ENCODE data around the gene ZFYVE26.

ZFYVE26 gene

DNA sequence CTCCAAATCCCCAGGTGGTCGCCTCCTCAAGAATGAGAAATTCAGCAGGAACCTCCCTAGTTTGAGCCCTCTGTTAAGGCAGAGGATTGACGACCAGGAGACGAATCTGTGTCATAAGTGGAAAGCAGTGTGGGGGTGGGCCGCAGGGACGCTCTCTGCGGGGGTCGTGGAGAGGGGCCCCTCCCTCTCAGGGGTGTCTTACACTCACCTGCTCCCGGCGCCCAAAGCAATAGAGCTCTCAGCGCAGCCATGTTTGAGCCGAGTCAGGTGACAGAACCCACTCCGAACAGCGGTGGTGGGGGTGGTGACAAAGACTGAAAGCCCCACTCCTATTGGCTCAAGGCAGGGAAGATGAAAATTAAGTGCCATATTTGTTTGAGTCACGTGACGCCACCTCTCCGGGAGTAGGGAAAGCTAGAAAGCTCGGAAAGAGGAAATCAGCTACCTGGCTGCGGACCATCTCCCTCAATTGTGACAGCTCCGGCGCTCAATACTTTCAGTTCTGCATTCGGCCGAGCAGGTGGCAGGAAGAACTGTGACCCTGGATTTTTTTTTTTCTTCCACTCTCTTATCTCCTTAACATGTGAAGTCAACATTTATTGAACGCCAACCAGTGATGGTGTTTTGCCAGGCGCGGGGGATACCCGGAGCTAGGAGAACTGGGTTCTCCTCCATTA, at the start of gene ZFYVE26:
Gene ZFYVE26 (minus strand): TSS at position 265 of the 677 bp plus-strand sequence. CDS start 627 bp downstream, outside the sequence.
- H3K36me3 ChIP-seq (ENCODE audit: control insufficient read depth in 2 of 2, insufficient read depth in 2 of 2, low read length in 2 of 2), result peaks cover 8 to 9% of the 10 kb centered on the region in 2 donors
- H3K4me3 ChIP-seq (ENCODE audit: low read length in 2 of 2), result peak within 1 kb of the TSS; percentile 91 to 94
- H3K27ac ChIP-seq (ENCODE audit: low read depth in 2 of 2, low read length in 2 of 2), result peak within 1 kb of the TSS; percentile 78 to 82
- no peaks in the 10 kb centered on the region for H3K9me3 ChIP-seq (ENCODE audit: control insufficient read depth in 2 of 2, low read length in 2 of 2)
- H3K27me3 ChIP-seq (ENCODE audit: control insufficient read depth in 2 of 2, insufficient read depth in 2 of 2, low read length in 2 of 2), result no peaks in the 10 kb centered on the region
- H3K9ac ChIP-seq (ENCODE audit: low read depth in 1 of 2, low read length in 2 of 2), result peak within 1 kb of the TSS; percentile 77 to 78
- peaks cover 16 to 31% of the 10 kb centered on the region in 2 donors for H3K4me1 ChIP-seq (ENCODE audit: control insufficient read depth in 2 of 2, insufficient read depth in 2 of 2, low read length in 2 of 2)

DNA sequence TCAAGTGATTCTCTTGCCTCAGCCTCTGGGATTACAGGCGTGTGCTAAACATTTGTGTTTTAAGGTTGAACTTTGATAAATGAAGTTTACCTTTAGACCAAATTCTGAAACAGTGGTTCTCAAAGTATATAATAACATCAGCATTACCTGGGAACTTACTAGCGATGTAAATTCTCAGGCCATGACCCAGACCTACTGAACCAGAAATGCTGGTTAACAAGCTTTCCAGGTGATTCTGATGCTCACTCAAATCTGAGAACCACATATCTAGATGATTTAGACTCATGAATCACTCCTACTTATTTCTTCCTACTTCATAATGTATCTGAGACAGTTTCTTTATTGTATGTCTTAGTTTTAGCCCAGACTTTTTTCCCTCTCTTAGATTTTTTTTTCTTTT, 46.8 kb upstream of the ZFYVE26 start:
- no peaks in the 10 kb centered on the region for H3K27me3 ChIP-seq (ENCODE audit: control insufficient read depth in 2 of 2, insufficient read depth in 2 of 2, low read length in 2 of 2)
- no peaks in the 10 kb centered on the region for H3K36me3 ChIP-seq (ENCODE audit: control insufficient read depth in 2 of 2, insufficient read depth in 2 of 2, low read length in 2 of 2)
- H3K9ac ChIP-seq (ENCODE audit: low read depth in 1 of 2, low read length in 2 of 2), result no peak overlapping the region
- no peak overlapping the region for H3K4me3 ChIP-seq (ENCODE audit: low read length in 2 of 2)
- H3K27ac ChIP-seq (ENCODE audit: low read depth in 2 of 2, low read length in 2 of 2), result no peak overlapping the region
- no peaks in the 10 kb centered on the region for H3K9me3 ChIP-seq (ENCODE audit: control insufficient read depth in 2 of 2, low read length in 2 of 2)
- no peaks in the 10 kb centered on the region for H3K4me1 ChIP-seq (ENCODE audit: control insufficient read depth in 2 of 2, insufficient read depth in 2 of 2, low read length in 2 of 2)

- Histone ChIP-seq H3K4me1 (ENCODE audit: control insufficient read depth in 2 of 2, insufficient read depth in 2 of 2, low read length in 2 of 2) (no peaks in the 10 kb centered on the region), H3K9me3 (ENCODE audit: control insufficient read depth in 2 of 2, low read length in 2 of 2) (no peaks in the 10 kb centered on the region), H3K36me3 (ENCODE audit: control insufficient read depth in 2 of 2, insufficient read depth in 2 of 2, low read length in 2 of 2) (no peaks in the 10 kb centered on the region), H3K27me3 (ENCODE audit: control insufficient read depth in 2 of 2, insufficient read depth in 2 of 2, low read length in 2 of 2) (no peaks in the 10 kb centered on the region), H3K27ac (ENCODE audit: low read depth in 2 of 2, low read length in 2 of 2) (no peak overlapping the region), H3K4me3 (ENCODE audit: low read length in 2 of 2) (no peak overlapping the region), H3K9ac (ENCODE audit: low read depth in 1 of 2, low read length in 2 of 2) (no peak overlapping the region)
Observed at GRCh38 chr14:67859169-67859749, 42.9 kb upstream of the ZFYVE26 start.

DNA sequence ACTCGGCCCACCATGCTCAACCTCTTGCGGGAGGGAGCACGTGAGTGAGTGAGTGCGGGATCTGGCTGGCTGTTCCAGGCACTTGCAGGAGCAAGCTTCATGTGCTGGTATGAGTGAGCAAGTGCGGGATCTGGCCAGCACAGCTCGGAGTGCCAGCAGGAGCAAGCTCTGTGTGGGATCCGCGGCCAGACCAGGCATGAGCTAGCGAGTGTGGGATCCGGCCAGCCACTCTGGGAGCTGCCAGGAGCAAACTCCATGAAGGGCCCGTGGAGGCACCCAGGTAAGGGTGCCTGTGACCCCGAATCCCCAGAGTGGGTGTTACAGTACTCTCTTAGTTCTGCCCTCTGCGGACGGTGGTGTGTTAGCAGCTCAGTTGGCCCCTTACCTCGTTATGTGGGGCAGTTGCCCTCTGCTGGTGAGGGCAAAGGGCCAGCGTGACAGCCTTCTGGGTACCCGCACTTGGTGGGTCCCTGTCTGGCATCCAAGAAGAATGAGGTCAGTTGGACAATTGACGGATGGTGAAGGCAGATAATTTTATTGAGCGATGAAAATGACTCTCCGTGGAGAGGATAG, 41.5 kb upstream of the ZFYVE26 start:
- Histone ChIP-seq H3K4me3 (ENCODE audit: low read length in 2 of 2) (no peak overlapping the region), H3K4me1 (ENCODE audit: control insufficient read depth in 2 of 2, insufficient read depth in 2 of 2, low read length in 2 of 2) (no peaks in the 10 kb centered on the region), H3K27me3 (ENCODE audit: control insufficient read depth in 2 of 2, insufficient read depth in 2 of 2, low read length in 2 of 2) (no peaks in the 10 kb centered on the region), H3K27ac (ENCODE audit: low read depth in 2 of 2, low read length in 2 of 2) (no peak overlapping the region), H3K36me3 (ENCODE audit: control insufficient read depth in 2 of 2, insufficient read depth in 2 of 2, low read length in 2 of 2) (no peaks in the 10 kb centered on the region), H3K9ac (ENCODE audit: low read depth in 1 of 2, low read length in 2 of 2) (no peak overlapping the region), H3K9me3 (ENCODE audit: control insufficient read depth in 2 of 2, low read length in 2 of 2) (no peaks in the 10 kb centered on the region)

GRCh38 chr14:67856827-67857226, 40.4 kb upstream of the ZFYVE26 start:
- Histone ChIP-seq H3K9me3 (ENCODE audit: control insufficient read depth in 2 of 2, low read length in 2 of 2) (no peaks in the 10 kb centered on the region), H3K4me1 (ENCODE audit: control insufficient read depth in 2 of 2, insufficient read depth in 2 of 2, low read length in 2 of 2) (no peaks in the 10 kb centered on the region), H3K9ac (ENCODE audit: low read depth in 1 of 2, low read length in 2 of 2) (no peak overlapping the region), H3K27me3 (ENCODE audit: control insufficient read depth in 2 of 2, insufficient read depth in 2 of 2, low read length in 2 of 2) (no peaks in the 10 kb centered on the region), H3K27ac (ENCODE audit: low read depth in 2 of 2, low read length in 2 of 2) (no peak overlapping the region), H3K4me3 (ENCODE audit: low read length in 2 of 2) (no peak overlapping the region), H3K36me3 (ENCODE audit: control insufficient read depth in 2 of 2, insufficient read depth in 2 of 2, low read length in 2 of 2) (no peaks in the 10 kb centered on the region)

- no peak overlapping the region for H3K9ac ChIP-seq (ENCODE audit: low read depth in 1 of 2, low read length in 2 of 2)
- H3K27me3 ChIP-seq (ENCODE audit: control insufficient read depth in 2 of 2, insufficient read depth in 2 of 2, low read length in 2 of 2), result no peaks in the 10 kb centered on the region
- H3K9me3 ChIP-seq (ENCODE audit: control insufficient read depth in 2 of 2, low read length in 2 of 2), result no peaks in the 10 kb centered on the region
- no peak overlapping the region for H3K4me3 ChIP-seq (ENCODE audit: low read length in 2 of 2)
- H3K36me3 ChIP-seq (ENCODE audit: control insufficient read depth in 2 of 2, insufficient read depth in 2 of 2, low read length in 2 of 2), result no peaks in the 10 kb centered on the region
- no peak overlapping the region for H3K27ac ChIP-seq (ENCODE audit: low read depth in 2 of 2, low read length in 2 of 2)
- no peaks in the 10 kb centered on the region for H3K4me1 ChIP-seq (ENCODE audit: control insufficient read depth in 2 of 2, insufficient read depth in 2 of 2, low read length in 2 of 2)
Observed at GRCh38 chr14:67853715-67854114, 37.3 kb upstream of the ZFYVE26 start.

DNA sequence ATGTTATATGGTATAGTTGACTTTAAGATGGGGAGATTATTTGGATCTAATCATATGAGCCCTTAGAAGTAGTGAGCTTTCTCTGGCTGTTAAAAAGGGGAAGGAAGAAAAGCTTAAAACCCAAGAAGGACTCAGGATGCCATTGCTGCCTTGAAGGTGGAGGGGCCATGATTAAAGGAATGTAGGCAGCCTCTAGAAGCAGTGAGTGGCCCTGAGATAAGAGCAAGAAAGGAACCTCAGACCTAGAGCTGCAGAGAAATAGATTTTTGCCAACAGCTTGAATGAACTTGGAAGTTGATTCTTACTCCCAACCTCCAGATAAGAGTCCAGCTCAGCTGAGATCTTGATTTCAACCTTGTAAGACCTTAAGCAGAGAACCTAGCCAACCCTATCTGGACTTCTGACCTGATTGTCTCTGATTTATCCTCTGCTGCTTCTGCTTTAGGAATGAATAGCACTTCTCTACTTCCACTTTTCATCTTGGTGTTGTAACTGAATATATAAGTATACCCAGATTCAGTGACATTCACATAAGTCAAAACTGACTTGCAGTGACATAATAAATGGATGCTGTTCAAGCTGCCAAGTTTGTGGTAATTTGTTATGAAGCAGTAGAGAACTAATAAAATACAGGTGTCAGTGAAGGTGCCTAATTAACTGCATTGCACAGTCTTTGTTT, 36.7 kb upstream of the ZFYVE26 start:
- H3K27ac ChIP-seq (ENCODE audit: low read depth in 2 of 2, low read length in 2 of 2), result no peak overlapping the region
- H3K9ac ChIP-seq (ENCODE audit: low read depth in 1 of 2, low read length in 2 of 2), result no peak overlapping the region
- no peaks in the 10 kb centered on the region for H3K4me1 ChIP-seq (ENCODE audit: control insufficient read depth in 2 of 2, insufficient read depth in 2 of 2, low read length in 2 of 2)
- no peaks in the 10 kb centered on the region for H3K27me3 ChIP-seq (ENCODE audit: control insufficient read depth in 2 of 2, insufficient read depth in 2 of 2, low read length in 2 of 2)
- H3K9me3 ChIP-seq (ENCODE audit: control insufficient read depth in 2 of 2, low read length in 2 of 2), result no peaks in the 10 kb centered on the region
- no peaks in the 10 kb centered on the region for H3K36me3 ChIP-seq (ENCODE audit: control insufficient read depth in 2 of 2, insufficient read depth in 2 of 2, low read length in 2 of 2)
- H3K4me3 ChIP-seq (ENCODE audit: low read length in 2 of 2), result no peak overlapping the region

DNA sequence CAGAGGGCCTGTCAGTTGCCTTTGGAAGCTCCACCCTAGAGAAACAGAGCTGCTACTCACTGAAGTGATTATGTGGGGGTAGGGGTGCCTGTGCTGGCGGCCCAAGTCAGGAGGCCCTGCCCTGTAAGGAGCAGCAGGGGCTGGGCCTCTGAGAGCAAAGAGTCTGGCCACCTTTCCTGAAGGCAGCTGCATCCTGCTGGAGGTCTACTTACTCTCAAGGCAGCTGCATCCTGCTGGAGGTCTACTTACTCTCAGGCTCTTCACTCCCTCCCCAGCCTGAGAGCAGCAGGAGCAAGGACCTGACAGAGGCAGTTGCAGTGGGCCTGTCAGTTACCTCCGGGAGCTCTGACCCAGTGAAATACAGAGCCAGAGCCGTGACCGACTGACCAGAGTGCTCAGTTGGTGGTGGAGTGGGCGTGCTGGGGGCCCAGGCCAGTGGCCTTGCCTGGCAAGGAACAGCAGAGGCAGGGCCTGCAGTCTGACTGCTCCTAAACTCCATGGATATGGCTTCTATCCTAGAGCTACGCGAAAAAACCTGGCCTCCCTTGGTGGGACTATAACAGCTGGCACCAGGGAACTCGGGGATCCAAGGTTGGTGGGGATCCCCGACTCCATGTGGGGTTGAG, 35.5 kb upstream of the ZFYVE26 start:
- no peaks in the 10 kb centered on the region for H3K36me3 ChIP-seq (ENCODE audit: control insufficient read depth in 2 of 2, insufficient read depth in 2 of 2, low read length in 2 of 2)
- H3K9ac ChIP-seq (ENCODE audit: low read depth in 1 of 2, low read length in 2 of 2), result no peak overlapping the region
- H3K27me3 ChIP-seq (ENCODE audit: control insufficient read depth in 2 of 2, insufficient read depth in 2 of 2, low read length in 2 of 2), result no peaks in the 10 kb centered on the region
- H3K27ac ChIP-seq (ENCODE audit: low read depth in 2 of 2, low read length in 2 of 2), result no peak overlapping the region
- no peak overlapping the region for H3K4me3 ChIP-seq (ENCODE audit: low read length in 2 of 2)
- H3K9me3 ChIP-seq (ENCODE audit: control insufficient read depth in 2 of 2, low read length in 2 of 2), result no peaks in the 10 kb centered on the region
- no peaks in the 10 kb centered on the region for H3K4me1 ChIP-seq (ENCODE audit: control insufficient read depth in 2 of 2, insufficient read depth in 2 of 2, low read length in 2 of 2)

- Histone ChIP-seq H3K27ac (ENCODE audit: low read depth in 2 of 2, low read length in 2 of 2) (no peak overlapping the region), H3K9me3 (ENCODE audit: control insufficient read depth in 2 of 2, low read length in 2 of 2) (no peaks in the 10 kb centered on the region), H3K36me3 (ENCODE audit: control insufficient read depth in 2 of 2, insufficient read depth in 2 of 2, low read length in 2 of 2) (no peaks in the 10 kb centered on the region), H3K4me3 (ENCODE audit: low read length in 2 of 2) (no peak overlapping the region), H3K27me3 (ENCODE audit: control insufficient read depth in 2 of 2, insufficient read depth in 2 of 2, low read length in 2 of 2) (no peaks in the 10 kb centered on the region), H3K4me1 (ENCODE audit: control insufficient read depth in 2 of 2, insufficient read depth in 2 of 2, low read length in 2 of 2) (no peaks in the 10 kb centered on the region), H3K9ac (ENCODE audit: low read depth in 1 of 2, low read length in 2 of 2) (no peak overlapping the region)
Observed at GRCh38 chr14:67850066-67850830, 33.9 kb upstream of the ZFYVE26 start.

All from mucosa of rectum (tissue), 2 donors.